GM23338 (cell line): ENCODE data around the gene NR3C1. TPM values are rescaled to one million over a fixed set of nuclear protein-coding genes. Genes with fewer than 3 reads are reported as not detected.

Experiments used
- ATAC-seq: fragments of 200-7000 bp; cut with Tn5 transposase; 3 replicates; pipeline ENCODE4 v1.9.1; 2020
- DNase-seq: peaks from one replicate; pipeline ENCODE4 v3.0.0-alpha.2; 2015; ENCODE audit warnings: low spot score
- H2AFZ ChIP-seq: fragments of 200-600 bp; sonication (generic); 2 replicates; pipeline ENCODE4 v1.8.0; 2016; ENCODE audit warnings: antibody characterized with exemption, mild to moderate bottlenecking, moderate library complexity
- H3F3A ChIP-seq: fragments of 200-600 bp; sonication (generic); replicated peaks from 2 replicates; pipeline ENCODE4 v1.8.0; 2017; ENCODE audit warnings: antibody characterized with exemption, mixed run types, low read depth
- H3K27ac ChIP-seq: fragments of 200-600 bp; sonication (generic); 2 replicates; pipeline ENCODE4 v1.6.1; 2016; ENCODE audit warnings: low read depth
- H3K27me3 ChIP-seq: fragments of 200-600 bp; sonication (generic); 2 replicates; pipeline ENCODE4 v1.8.0; 2016; ENCODE audit warnings: mild to moderate bottlenecking, mixed run types, moderate library complexity; ENCODE audit not compliant: insufficient read depth
- H3K36me3 ChIP-seq: fragments of 200-600 bp; sonication (generic); 2 replicates; pipeline ENCODE4 v1.8.0; 2016; ENCODE audit warnings: mild to moderate bottlenecking; ENCODE audit not compliant: insufficient read depth
- H3K4me1 ChIP-seq: fragments of 200-600 bp; sonication (generic); 2 replicates; pipeline ENCODE4 v1.8.0; 2016; ENCODE audit warnings: mild to moderate bottlenecking, moderate library complexity; ENCODE audit not compliant: insufficient read depth
- H3K4me2 ChIP-seq: fragments of 200-600 bp; sonication (generic); 2 replicates; pipeline ENCODE4 v1.7.1; 2017; ENCODE audit warnings: mixed run types
- H3K4me3 ChIP-seq: fragments of 200-600 bp; sonication (generic); 2 replicates; pipeline ENCODE4 v1.6.1; 2016; ENCODE audit warnings: mixed run types
- H3K79me2 ChIP-seq: fragments of 200-600 bp; sonication (generic); replicated peaks from 2 replicates; pipeline ENCODE4 v1.8.0; 2017; ENCODE audit warnings: mild to moderate bottlenecking; ENCODE audit not compliant: insufficient read depth
- H3K9me2 ChIP-seq: fragments of 200-600 bp; sonication (generic); 2 replicates; pipeline ENCODE4 v1.8.0; 2017; ENCODE audit not compliant: insufficient read depth
- H4K20me1 ChIP-seq: fragments of 200-600 bp; sonication (generic); replicated peaks from 2 replicates; pipeline ENCODE4 v1.8.0; 2017; ENCODE audit warnings: mild to moderate bottlenecking; ENCODE audit not compliant: insufficient read depth
- H3K27ac Mint-ChIP-seq: 2 replicates; pipeline ENCODE4 v1.8.0; 2020; ENCODE audit warnings: inconsistent platforms, mild to moderate bottlenecking, moderate library complexity, mixed read lengths
- H3K27me3 Mint-ChIP-seq: 3 replicates; pipeline ENCODE4 v1.8.0; 2022; ENCODE audit warnings: low read depth, mild to moderate bottlenecking, moderate library complexity, mixed read lengths, inconsistent platforms; ENCODE audit not compliant: insufficient read depth, poor library complexity
- H3K36me3 Mint-ChIP-seq: 3 replicates; pipeline ENCODE4 v1.8.0; 2021; ENCODE audit warnings: low read depth, mild to moderate bottlenecking, inconsistent platforms, moderate library complexity, mixed read lengths
- H3K4me1 Mint-ChIP-seq: 3 replicates; pipeline ENCODE4 v1.8.0; 2020; ENCODE audit warnings: mild to moderate bottlenecking, inconsistent platforms, mixed read lengths
- H3K4me3 Mint-ChIP-seq: 3 replicates; pipeline ENCODE4 v1.8.0; 2021; ENCODE audit warnings: moderate library complexity, mild to moderate bottlenecking, inconsistent platforms, mixed read lengths
- H3K9me3 Mint-ChIP-seq: 3 replicates; pipeline ENCODE4 v1.8.0; 2020; ENCODE audit warnings: moderate library complexity, mild to moderate bottlenecking, inconsistent platforms, mixed read lengths
- CREB1 ChIP-seq: fragments of 250-450 bp; sonication (Bioruptor Pico); IDR thresholded peaks from 2 replicates; pipeline ENCODE4 v1.5.0; 2020; ENCODE audit warnings: low read depth, mild to moderate bottlenecking, moderate library complexity
- CTCF ChIP-seq, 2 experiments: fragments of 200-600 bp in 1 of 2; sonication (generic) in 1 of 2; conservative IDR thresholded peaks; 2 replicates each; pipeline versions ENCODE4 v1.5.1 to v1.6.1; 2016 to 2017; ENCODE audit warnings: antibody characterized with exemption in 2 of 2, low read depth in 2 of 2, mild to moderate bottlenecking in 2 of 2, moderate library complexity in 1 of 2
- ETS1 ChIP-seq: IDR thresholded peaks from 2 replicates; pipeline ENCODE4 v1.6.1; 2016; ENCODE audit warnings: antibody characterized with exemption
- EZH2 ChIP-seq: fragments of 200-600 bp; sonication (generic); IDR thresholded peaks from one replicate; pipeline ENCODE4 v1.8.0; 2017; ENCODE audit warnings: antibody characterized with exemption, mild to moderate bottlenecking, low read depth; ENCODE audit not compliant: unreplicated experiment
- EZH2phosphoT487 ChIP-seq: fragments of 200-600 bp; sonication (generic); IDR thresholded peaks from one replicate; pipeline ENCODE4 v1.8.1; 2018; ENCODE audit warnings: antibody characterized with exemption; ENCODE audit not compliant: unreplicated experiment
- JUNB ChIP-seq: IDR thresholded peaks from one replicate; pipeline ENCODE4 v1.6.1; 2016; ENCODE audit warnings: antibody characterized with exemption; ENCODE audit not compliant: unreplicated experiment
- NANOG ChIP-seq: IDR thresholded peaks from 2 replicates; pipeline ENCODE4 v1.6.1; 2016; ENCODE audit warnings: antibody characterized with exemption, borderline replicate concordance
- POLR2AphosphoS5 ChIP-seq: IDR thresholded peaks from 2 replicates; pipeline ENCODE4 v1.6.1; 2016; ENCODE audit warnings: antibody characterized with exemption, low read depth
- REST ChIP-seq: IDR thresholded peaks from one replicate; pipeline ENCODE4 v1.6.1; 2018; ENCODE audit warnings: antibody characterized with exemption; ENCODE audit not compliant: unreplicated experiment
- STAT1 ChIP-seq: IDR thresholded peaks from one replicate; pipeline ENCODE4 v1.6.1; 2016; ENCODE audit warnings: antibody characterized with exemption; ENCODE audit not compliant: unreplicated experiment
- ZNF114 ChIP-seq: fragments of 250-450 bp; sonication (Bioruptor Pico); IDR thresholded peaks from 2 replicates; pipeline ENCODE4 v1.5.0; 2020; ENCODE audit warnings: mild to moderate bottlenecking, moderate library complexity
- ZNF331 ChIP-seq: fragments of 250-450 bp; sonication (Bioruptor Pico); IDR thresholded peaks from 2 replicates; pipeline ENCODE4 v1.5.0; 2020; ENCODE audit warnings: low read depth, mild to moderate bottlenecking, moderate library complexity
- ZNF462 ChIP-seq: fragments of 250-450 bp; sonication (Bioruptor Pico); IDR thresholded peaks from 2 replicates; pipeline ENCODE4 v1.5.0; 2020; ENCODE audit warnings: mild to moderate bottlenecking, moderate library complexity
- polyA plus RNA-seq: library from polyadenylated mRNA; unstranded; fragments of >200 nt; fragmentation: Nextera tagmentation; extraction: Ambion mirVana; gene quantifications from 2 replicates; pipeline ENCODE4 v1.2.1, GENCODE V29; 2016
- total RNA-seq: library from RNA; depleted of rRNA; stranded (reverse); fragments of >200 nt; shearing (Covaris generic); gene quantifications from 2 replicates; pipeline ENCODE4 v1.2.3, GENCODE V29; 2014

Gene NR3C1
- total and polyA plus RNA-seq, 2 experiments from 2014 or later, result 1.2 to 4.6 TPM

GRCh38 chr5:143297756-143298155, 105.7 kb downstream of the NR3C1 start:
- no peaks in the 10 kb centered on the region for H3F3A ChIP-seq
- no peak overlapping the region for H3K27ac ChIP-seq
- Mint-ChIP-seq H3K9me3 (no peaks in the 10 kb centered on the region), H3K27ac (no peak overlapping the region), H3K36me3 (no peaks in the 10 kb centered on the region), H3K4me3 (no peak overlapping the region), H3K27me3 (no peaks in the 10 kb centered on the region), H3K4me1 (peaks cover 7% of the 10 kb centered on the region; the same call in 2 of the 3 replicates)
- TF ChIP-seq EZH2, result no peak
- no peak for TF ChIP-seq NANOG
- TF ChIP-seq POLR2AphosphoS5, result no peak
- TF ChIP-seq EZH2phosphoT487, result no peak
- no peak for TF ChIP-seq REST
- no peak for TF ChIP-seq ETS1
- TF ChIP-seq CREB1 (CRISPR knock-in tag), result no peak
- no peak for TF ChIP-seq STAT1
- TF ChIP-seq ZNF331 (CRISPR knock-in tag), result no peak
- TF ChIP-seq CTCF (conservative IDR thresholded peaks at IDR 0.05; ENCODE audit: low read depth in 2 of 2), result no peak
- TF ChIP-seq ZNF462, result no peak
- no peak for TF ChIP-seq JUNB
- TF ChIP-seq ZNF114, result no peak
- DNase-seq, result no peak
- H3K4me3 ChIP-seq, result no peak overlapping the region
- H3K79me2 ChIP-seq, result no peaks in the 10 kb centered on the region
- no peak overlapping the region for H2AFZ ChIP-seq
- H3K36me3 ChIP-seq, result no peaks in the 10 kb centered on the region
- no peaks in the 10 kb centered on the region for H3K27me3 ChIP-seq
- H3K4me1 ChIP-seq, result no peaks in the 10 kb centered on the region
- no peaks in the 10 kb centered on the region for H3K9me2 ChIP-seq
- H3K4me2 ChIP-seq, result no peak overlapping the region
- H4K20me1 ChIP-seq, result no peaks in the 10 kb centered on the region
- ATAC-seq, result no peak
